Sigmoid colon (tissue), 4 donors: Measurements from ENCODE around the gene HEATR3.

Experiments used
- CTCF ChIP-seq, 4 experiments: fragments of 450-650 bp in 3 of 4; fragments of 200-600 bp in 1 of 4; IDR thresholded peaks; one replicate each; pipeline ENCODE4 v1.5.1; 2016 to 2019; ENCODE audit warnings: antibody characterized with exemption in 4 of 4, mild to moderate bottlenecking in 3 of 4, moderate library complexity in 2 of 4
- EP300 ChIP-seq, 4 donors: sonication (generic); formaldehyde crosslinking; IDR thresholded peaks; one replicate each; pipeline ENCODE4 v1.6.1; 2017; ENCODE audit warnings: antibody characterized with exemption in 4 of 4
- POLR2A ChIP-seq, 2 donors: fragments of 450-650 bp; IDR thresholded peaks; one replicate each; pipeline ENCODE4 v1.6.1; 2016; ENCODE audit warnings: antibody characterized with exemption in 2 of 2, mild to moderate bottlenecking in 2 of 2, moderate library complexity in 2 of 2
- POLR2AphosphoS5 ChIP-seq, 4 donors: sonication (generic); formaldehyde crosslinking; IDR thresholded peaks; one replicate each; pipeline ENCODE4 v1.6.1; 2017; ENCODE audit warnings: antibody characterized with exemption in 4 of 4

DNA sequence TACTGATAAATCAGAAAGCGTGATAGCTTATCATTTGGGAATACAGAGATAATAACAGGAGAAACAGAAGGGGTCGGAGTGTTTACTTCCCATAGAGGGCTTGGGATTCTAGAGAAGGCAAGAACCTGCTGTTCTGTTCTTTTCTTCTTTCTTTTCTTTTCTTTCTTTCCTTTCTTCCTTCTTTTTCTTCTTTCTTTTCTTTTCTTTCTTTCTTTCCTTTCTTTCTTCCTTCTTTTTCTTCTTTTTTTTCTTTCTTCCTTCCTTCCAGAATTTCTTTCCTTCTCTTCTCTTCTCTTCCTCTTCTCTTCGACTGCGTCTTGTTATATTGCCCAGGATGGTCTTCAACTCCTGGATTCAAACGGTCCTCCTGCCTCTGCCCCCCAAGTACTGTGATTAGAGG, 22.4 kb upstream of the HEATR3 start:
- TF ChIP-seq CTCF (IDR thresholded peaks at IDR 0.05): no peak
- no peak for TF ChIP-seq POLR2A (IDR thresholded peaks at IDR 0.05)
- TF ChIP-seq POLR2AphosphoS5 (IDR thresholded peaks at IDR 0.05): no peak
- no peak for TF ChIP-seq EP300 (IDR thresholded peaks at IDR 0.05)
